Osteoblast (primary cell): ENCODE measurements around the gene ABCA12. TPM values are rescaled to one million over a fixed set of nuclear protein-coding genes. Genes with fewer than 3 reads are reported as not detected.

Experiments used
- DNase-seq: peaks from one replicate; pipeline ENCODE4 v3.0.0; 2011; ENCODE audit warnings: low spot score, mixed read lengths; ENCODE audit not compliant: insufficient read length; ENCODE audit errors: missing footprints
- H2AFZ ChIP-seq: 2 replicates; pipeline ENCODE4 v1.6.0; 2011; ENCODE audit warnings: mild to moderate bottlenecking, low read length
- H3K27ac ChIP-seq: 2 replicates; pipeline ENCODE4 v1.5.1; 2011; ENCODE audit warnings: mild to moderate bottlenecking, low read depth, low read length, moderate library complexity
- H3K27me3 ChIP-seq: 2 replicates; pipeline ENCODE4 v1.6.0; 2012; ENCODE audit warnings: mild to moderate bottlenecking, control low read depth, inconsistent platforms, low read length, moderate library complexity; ENCODE audit not compliant: insufficient read depth
- H3K36me3 ChIP-seq: 2 replicates; pipeline ENCODE4 v1.5.1; 2011; ENCODE audit warnings: mild to moderate bottlenecking, low read length, control low read depth, moderate library complexity; ENCODE audit not compliant: insufficient read depth
- H3K4me1 ChIP-seq: 2 replicates; pipeline ENCODE4 v1.5.1; 2011; ENCODE audit warnings: mild to moderate bottlenecking, low read length, control low read depth, moderate library complexity; ENCODE audit not compliant: insufficient read depth
- H3K4me2 ChIP-seq: 2 replicates; pipeline ENCODE4 v1.6.0; 2011; ENCODE audit warnings: mild to moderate bottlenecking, low read length; ENCODE audit not compliant: insufficient read depth
- H3K4me3 ChIP-seq: fragments of 200-600 bp; sonication (generic); 3 replicates; pipeline ENCODE4 v1.5.1; 2012; ENCODE audit warnings: mild to moderate bottlenecking, low read length, inconsistent platforms; ENCODE audit not compliant: insufficient read depth
- H3K79me2 ChIP-seq: 2 replicates; pipeline ENCODE4 v1.6.0; 2012; ENCODE audit warnings: mild to moderate bottlenecking, low read length, control low read depth, inconsistent platforms; ENCODE audit not compliant: insufficient read depth
- H3K9me3 ChIP-seq: 2 replicates; pipeline ENCODE4 v1.5.1; 2011; ENCODE audit warnings: low read depth, low read length, control low read depth
- H4K20me1 ChIP-seq: 2 replicates; pipeline ENCODE4 v1.6.0; 2012; ENCODE audit warnings: mild to moderate bottlenecking, low read length, control low read depth; ENCODE audit not compliant: insufficient read depth
- CTCF ChIP-seq: IDR thresholded peaks from 2 replicates; pipeline ENCODE4 v1.5.1; 2011; ENCODE audit warnings: mild to moderate bottlenecking, low read depth, low read length, moderate library complexity; ENCODE audit errors: extremely low read depth
- total RNA-seq: library from RNA; depleted of rRNA; stranded (reverse); fragments of >200 nt; gene quantifications from 2 replicates; pipeline ENCODE4 v1.2.3, GENCODE V29; 2012

The ABCA12 gene
- total RNA-seq, 1 donor = under 0.01 TPM

- Histone ChIP-seq H4K20me1 (no peaks in the 10 kb centered on the region), H3K9me3 (no peaks in the 10 kb centered on the region), H2AFZ (no peak overlapping the region), H3K4me2 (no peak overlapping the region), H3K36me3 (no peaks in the 10 kb centered on the region), H3K79me2 (no peaks in the 10 kb centered on the region), H3K27ac (no peak overlapping the region), H3K4me1 (no peaks in the 10 kb centered on the region), H3K4me3 (no peak overlapping the region), H3K27me3 (no peaks in the 10 kb centered on the region)
- TF ChIP-seq CTCF = no peak
- DNase-seq = no peak
These were observed 86.0 kb downstream of the ABCA12 start for GRCh38 chr2:215052404-215052803.

GRCh38 chr2:215049341-215049740, 89.1 kb downstream of the ABCA12 start:
- Histone ChIP-seq H3K36me3 (no peaks in the 10 kb centered on the region), H3K27ac (no peak overlapping the region), H3K27me3 (no peaks in the 10 kb centered on the region), H3K4me2 (no peak overlapping the region), H2AFZ (no peak overlapping the region), H3K4me1 (no peaks in the 10 kb centered on the region), H3K4me3 (no peak overlapping the region), H3K79me2 (no peaks in the 10 kb centered on the region), H4K20me1 (no peaks in the 10 kb centered on the region), H3K9me3 (no peaks in the 10 kb centered on the region)
- no peak for TF ChIP-seq CTCF
- DNase-seq = no peak

- no peaks in the 10 kb centered on the region for H3K4me1 ChIP-seq
- H4K20me1 ChIP-seq = no peaks in the 10 kb centered on the region
- H3K27me3 ChIP-seq = no peaks in the 10 kb centered on the region
- H3K36me3 ChIP-seq = no peaks in the 10 kb centered on the region
- no peaks in the 10 kb centered on the region for H3K9me3 ChIP-seq
- H3K79me2 ChIP-seq = no peaks in the 10 kb centered on the region
- no peak overlapping the region for H3K4me2 ChIP-seq
- no peak overlapping the region for H3K27ac ChIP-seq
- no peak for TF ChIP-seq CTCF
- H2AFZ ChIP-seq = no peak overlapping the region
- H3K4me3 ChIP-seq = no peak overlapping the region
- no peak for DNase-seq
These were observed 100.0 kb downstream of the ABCA12 start for GRCh38 chr2:215038421-215038820.

- Histone ChIP-seq H3K27me3 (no peaks in the 10 kb centered on the region), H3K4me2 (no peak overlapping the region), H3K4me1 (no peaks in the 10 kb centered on the region), H4K20me1 (no peaks in the 10 kb centered on the region), H3K4me3 (no peak overlapping the region), H3K79me2 (no peaks in the 10 kb centered on the region), H2AFZ (no peak overlapping the region), H3K9me3 (no peaks in the 10 kb centered on the region), H3K27ac (no peak overlapping the region), H3K36me3 (no peaks in the 10 kb centered on the region)
- TF ChIP-seq CTCF = no peak
- no peak for DNase-seq
These were observed 102.1 kb downstream of the ABCA12 start for GRCh38 chr2:215036314-215036713.
